SKM-1 treated with dmso at 0.1 percent for 144 hours (cell line): ENCODE results near the gene COL21A1.
"Not testable (repeated sequence)": the region's sequence is repeated elsewhere in the genome, so short reads cannot be mapped to it uniquely, and the experiment has no call there.

Experiments used
- DNase-seq: peaks from one replicate; lab custom pipeline; 2025; ENCODE audit not compliant: unreplicated experiment; lab: John Stamatoyannopoulos, UW

COL21A1 gene

DNA sequence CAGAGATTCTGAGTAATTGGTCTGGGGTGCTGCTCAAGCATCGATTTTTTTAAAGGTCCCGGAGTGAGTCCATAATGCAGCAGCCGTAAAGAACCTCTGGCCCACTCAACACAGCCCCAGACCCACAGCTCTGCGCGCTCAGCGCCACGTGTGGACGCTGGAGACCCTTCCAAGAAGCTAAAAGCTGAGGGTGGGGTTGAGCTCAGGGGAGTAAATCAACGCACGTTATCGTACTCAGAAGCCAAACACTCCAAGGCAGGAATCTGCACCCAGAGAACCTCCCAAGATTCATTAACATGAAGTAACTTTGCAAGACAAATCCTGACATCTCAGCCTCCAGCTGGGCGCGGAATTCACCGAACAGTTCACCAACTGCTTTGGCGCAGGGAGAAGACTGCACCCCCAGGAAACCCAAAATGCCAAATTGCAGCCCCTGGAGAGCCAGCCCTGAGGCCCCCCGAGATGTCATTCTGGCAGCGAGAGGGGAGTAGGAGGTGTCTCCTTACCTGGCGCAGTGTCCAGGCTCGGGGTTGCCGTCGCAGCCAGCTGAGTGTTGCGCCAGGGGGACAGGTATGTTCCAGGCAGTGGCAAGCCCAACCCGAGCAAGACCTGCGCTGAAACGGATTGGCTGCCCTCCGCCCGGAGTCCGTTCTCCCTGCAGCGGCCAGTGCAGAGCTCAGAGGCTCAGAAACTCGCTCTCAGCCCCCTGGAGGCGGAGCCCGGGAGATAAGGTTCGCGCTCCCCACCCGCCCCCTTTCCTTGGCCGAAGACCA is at the start of gene COL21A1:
COL21A1 (minus strand) TSS at position 700 of the 773 bp plus-strand sequence. CDS start 64,962 bp downstream, outside the sequence.
- no peak for DNase-seq

DNA sequence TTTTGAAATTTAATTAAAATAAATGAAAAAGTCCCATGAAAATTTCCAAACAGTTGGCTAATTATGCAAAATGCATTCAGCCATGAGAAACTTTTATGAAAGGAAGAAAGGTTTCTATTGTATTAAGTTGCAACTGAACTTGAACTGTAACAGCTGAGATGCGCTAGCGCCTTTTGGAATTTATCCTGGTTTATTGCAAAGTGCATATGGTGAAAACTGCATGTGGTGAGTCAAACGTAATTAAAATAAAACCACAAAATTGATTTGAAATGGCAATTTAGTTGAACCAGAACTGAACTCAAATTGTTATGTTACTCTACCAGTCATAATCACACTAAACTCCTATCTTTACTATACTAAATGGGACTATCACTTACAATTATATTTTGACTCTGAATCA is 46.4 kb upstream of the COL21A1 start:
- DNase-seq, result no peak

DNA sequence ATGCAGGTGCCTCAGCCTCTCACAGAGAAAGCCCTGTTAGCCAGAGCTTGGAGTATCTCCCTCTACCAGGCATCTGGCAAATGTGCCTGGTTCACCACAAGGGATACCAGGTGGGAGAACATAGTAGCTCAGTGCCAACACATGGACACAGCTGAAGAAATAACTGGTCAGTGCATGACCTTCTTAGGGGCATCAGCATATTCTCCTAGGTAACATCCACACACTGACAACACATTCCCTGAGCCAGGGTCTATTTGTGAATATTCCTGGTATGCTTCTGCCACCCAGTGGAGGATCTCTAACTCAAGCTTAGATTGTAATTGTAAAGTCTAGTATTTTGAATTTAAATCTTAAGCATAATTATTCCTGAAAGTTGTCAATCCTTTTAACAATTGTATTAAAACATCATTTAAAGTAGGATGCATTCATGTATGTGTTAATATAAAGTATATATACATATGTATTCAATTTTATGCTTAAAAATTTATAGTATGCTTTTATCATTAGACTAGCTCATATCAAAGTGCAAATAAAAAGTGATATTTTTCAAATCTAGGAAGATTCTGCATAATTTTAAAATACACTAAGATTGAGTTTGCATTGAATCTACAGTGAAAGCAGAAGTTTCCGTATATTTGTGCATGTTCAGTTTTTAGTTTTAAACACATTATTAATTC is 45.3 kb upstream of the COL21A1 start:
- peak; percentile 68 for DNase-seq

DNA sequence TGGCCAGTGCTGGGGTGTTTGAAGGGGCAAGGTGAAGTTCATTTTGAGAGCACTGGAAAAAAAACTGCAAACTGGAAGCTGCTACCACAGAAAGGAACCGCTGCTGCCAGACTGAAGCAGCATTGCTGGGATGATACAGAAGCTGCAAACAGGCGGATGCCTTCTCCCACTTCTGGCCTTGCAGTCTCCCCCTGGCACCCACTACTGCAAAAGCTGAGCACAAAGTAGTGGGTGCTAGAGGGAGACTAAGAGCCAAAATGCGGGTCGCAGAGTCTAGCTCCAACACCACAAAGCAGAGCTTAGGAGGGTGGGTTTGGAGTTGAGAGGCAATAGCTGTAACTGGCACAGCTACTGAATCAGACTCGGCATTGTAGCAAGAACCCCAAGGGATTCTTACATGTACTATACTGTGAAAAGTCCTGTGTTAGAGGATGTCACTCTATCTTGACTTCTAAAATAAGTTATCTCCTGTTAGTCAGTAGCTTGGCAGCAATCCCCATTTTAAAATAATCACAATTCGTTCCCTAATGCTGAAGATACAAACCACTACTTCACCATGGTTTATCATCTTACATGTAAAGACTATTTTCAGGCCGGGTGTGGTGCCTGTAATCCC is 44.0 kb upstream of the COL21A1 start:
- DNase-seq, result no peak

DNA sequence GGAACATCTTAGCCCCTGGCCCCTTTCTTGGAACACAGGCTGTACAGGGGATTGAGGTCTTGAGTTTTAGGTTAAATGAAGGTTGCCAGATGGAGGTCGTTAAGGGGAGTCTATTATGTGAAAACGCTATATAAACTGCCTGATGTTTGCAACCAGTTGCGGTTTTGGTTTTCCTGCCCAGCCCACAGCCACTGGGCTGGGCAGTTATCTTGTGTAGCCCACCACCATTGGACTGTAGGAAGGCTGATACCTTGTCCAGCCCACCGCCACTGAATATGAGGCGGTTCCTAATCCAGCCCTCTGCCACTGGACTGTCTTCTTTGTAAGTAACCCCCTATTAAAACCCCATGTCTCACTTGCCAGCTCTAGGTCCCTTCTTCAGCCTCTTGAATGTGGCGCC is 42.3 kb upstream of the COL21A1 start:
- no peak for DNase-seq

DNA sequence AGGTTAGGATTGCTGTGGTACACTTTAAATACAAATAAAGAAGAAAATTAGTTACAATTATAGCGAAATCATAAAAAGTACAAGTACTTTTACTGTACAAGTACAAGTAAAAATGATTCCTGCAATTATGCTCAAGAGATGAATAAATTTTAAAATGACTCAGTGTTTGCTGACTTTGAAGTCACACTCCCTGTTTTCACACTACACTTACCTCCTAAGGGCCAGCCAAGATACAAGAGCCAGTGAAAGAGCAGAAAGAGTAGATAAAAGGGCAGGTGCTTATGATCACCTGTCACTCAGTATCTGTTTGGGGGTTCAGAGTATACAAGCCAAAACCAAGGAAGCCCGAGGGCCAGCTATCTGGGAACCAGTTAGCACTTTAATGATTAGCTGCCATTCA is 41.0 kb upstream of the COL21A1 start:
- DNase-seq, result no peak

DNA sequence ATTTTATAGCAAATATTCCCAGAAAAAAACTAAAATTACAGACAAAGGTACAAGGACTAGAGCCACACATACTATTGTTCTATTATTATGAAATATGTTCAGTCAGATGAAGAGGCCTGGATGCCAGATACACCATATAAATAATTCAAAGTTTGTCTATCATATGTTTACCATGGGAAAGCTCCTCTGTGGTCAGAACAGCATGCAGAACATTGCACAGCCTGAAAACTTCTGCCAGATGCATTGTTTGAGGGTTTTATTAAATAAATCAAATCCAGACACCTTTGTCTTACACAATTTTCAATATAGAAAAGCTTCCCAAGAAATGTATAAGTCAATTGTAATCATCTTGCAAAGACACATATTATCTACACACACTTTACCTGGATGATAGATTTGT is 35.0 kb upstream of the COL21A1 start:
- no peak for DNase-seq

DNA sequence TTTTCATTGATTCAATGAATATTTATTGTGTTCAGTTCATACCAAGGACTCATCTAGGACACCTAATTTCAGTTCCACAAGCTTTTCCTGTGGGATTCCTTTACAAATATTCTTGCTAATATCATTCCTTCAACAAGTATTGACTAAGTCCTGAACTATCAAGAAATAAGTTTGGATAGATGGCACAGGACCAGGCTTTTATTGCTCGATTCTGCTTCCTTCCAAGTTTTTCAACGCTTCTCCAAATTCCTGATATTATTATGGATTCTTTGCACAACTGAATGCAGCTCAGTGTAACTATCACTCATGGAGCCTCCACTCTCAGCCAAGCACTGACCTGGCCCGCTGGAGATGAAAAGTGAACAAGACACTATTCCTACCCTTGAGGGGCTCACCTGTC is 32.7 kb upstream of the COL21A1 start:
- DNase-seq, result no peak

DNA sequence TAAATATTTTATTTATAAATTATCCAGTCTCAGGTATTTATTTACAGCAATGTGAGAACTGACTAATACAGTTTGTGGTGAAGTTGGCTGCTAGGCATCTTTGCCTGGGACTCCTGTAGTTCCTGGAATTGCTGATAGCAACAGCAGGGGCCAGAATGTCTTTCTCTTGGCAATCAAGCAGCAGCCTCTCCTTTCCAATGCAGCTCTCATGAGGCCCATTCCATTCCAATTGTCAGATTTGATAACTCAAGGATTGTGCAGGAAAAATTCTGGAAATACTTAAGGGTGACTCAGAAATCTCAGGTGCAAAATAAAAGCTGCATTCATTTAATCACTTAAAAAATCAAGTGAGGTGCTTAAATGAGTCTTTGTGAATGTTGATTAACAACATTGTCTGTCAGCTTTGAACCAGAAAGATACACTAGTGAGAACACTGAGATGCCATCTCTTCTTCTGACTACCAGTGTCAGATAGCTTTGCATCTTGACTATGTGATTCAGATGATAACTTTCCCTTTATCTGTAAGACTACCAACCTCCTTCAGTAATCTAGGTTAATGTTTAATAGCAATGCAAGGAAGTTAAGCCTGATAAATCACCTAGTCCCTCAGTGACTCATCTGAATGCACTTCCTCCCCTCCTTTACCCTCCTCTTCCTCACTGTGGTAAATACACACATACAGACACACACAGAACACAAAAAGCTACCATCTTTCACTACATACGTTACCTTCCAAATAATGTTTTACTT is 32.1 kb upstream of the COL21A1 start:
- no peak for DNase-seq

DNA sequence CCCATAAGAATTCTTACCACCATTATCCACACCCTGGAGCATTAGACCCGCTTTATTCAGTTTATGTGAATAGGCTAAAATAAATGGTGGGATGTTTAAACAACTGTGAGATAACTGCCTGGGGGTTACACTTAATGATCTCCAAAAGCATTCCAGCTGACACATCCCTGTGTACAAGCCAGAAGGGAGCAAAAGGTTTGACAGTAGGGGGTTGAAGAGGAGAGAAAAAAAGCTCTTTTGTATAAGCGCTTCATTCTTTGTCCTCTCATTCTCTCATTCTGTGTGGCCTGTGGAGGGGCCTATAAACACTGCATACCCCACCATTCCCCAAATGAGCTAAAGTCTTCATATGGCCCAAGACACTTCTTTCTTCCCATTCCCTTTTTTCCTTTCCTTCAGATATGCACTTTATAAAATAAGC is 30.8 kb upstream of the COL21A1 start:
- DNase-seq, result no peak

DNA sequence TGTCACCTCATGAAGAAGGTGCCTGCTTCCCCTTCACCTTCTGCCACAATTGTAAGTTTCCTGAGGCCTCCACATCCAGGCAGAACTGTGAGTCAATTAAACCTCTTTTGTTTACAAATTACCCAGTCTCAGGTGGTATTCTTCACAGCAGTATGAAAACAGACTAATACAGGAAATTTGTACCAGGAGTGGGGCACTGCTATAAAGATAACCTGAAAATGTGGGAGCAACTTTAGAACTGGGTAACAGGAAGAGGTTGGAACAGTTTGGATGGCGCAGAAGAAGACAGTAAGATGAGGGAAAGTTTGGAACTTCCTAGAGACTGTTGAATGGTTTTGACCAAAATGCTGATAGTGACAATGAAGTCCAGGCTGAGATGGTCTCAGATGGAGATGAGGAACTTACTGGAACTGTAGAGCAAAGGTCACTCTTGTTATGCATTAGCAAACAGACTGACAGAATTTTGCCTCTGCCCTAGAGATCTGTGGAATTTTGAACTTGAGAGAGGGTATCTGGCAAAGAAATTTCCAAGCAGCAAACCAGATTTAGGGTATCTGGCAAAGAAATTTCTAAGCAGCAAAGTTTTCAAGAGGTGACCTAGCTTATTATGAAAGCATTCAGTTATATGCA is 23.5 kb upstream of the COL21A1 start:
- no peak for DNase-seq

DNA sequence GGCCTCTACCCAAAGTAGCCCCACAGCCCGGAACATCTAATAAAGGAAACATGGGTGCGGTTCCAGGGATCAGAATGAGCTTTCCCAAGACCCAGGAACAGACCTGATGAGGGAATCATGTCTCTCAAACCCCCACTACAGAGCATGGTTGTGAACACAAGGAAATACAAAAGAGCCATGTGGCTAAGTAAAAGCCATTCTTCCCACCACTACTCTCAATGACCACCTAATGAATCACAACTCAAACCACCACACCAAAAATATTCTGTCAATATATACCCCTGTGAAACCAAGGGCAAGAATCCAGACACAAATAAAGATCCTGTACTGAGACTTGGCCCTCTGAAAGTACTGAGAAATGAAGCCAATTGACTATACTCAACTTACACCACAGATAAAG is 20.9 kb upstream of the COL21A1 start:
- no peak for DNase-seq

DNA sequence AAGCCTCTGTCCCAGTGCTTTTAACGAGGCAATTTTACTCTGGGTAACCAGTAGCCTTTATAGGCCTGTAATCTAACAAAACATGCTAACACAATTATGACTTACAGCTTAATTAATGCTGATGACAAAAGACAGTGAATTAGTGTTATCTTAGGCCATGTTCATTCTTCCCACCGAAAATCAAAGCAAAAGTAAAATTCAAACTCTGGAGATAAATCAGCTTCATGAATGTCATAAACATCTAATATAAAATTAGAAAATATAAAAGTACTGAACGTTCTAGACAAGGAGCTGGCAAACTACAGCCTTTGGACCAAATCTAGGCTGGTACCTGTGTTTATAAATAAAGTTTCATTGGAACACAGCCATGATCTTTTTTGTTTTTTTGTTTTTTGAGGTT is 18.6 kb upstream of the COL21A1 start:
- no peak for DNase-seq

DNA sequence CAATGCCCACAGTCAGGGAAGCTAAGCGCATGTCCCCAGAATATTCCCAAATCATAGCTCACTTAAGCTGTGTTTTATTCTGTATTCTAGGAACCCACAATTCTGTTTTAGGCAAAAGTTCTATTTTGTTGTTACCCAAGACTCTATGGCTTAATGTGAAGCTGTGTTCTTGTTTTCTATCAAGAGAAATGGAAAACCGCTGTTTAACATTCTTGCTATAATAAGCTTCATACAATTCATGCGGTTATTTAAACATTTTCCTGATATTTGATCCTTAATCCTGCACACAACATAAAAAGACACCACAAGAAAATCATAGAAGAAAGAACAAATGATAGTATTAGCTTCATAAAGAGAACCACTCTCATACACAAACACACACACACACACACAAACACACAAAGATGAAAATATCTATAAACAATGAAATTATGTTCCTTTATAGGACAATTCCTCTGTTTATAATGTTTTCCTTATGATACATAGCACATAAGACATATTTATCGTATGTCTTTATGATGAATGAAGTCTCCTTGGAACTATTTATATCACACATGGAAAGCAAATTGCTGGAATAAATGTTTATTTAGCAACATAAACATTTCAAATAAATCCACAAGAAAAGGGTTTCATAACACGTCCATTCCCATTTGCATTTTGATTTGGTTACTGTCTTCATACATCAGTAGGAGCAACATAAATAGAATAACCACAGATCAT is 16.4 kb upstream of the COL21A1 start:
- DNase-seq, result no peak

DNA sequence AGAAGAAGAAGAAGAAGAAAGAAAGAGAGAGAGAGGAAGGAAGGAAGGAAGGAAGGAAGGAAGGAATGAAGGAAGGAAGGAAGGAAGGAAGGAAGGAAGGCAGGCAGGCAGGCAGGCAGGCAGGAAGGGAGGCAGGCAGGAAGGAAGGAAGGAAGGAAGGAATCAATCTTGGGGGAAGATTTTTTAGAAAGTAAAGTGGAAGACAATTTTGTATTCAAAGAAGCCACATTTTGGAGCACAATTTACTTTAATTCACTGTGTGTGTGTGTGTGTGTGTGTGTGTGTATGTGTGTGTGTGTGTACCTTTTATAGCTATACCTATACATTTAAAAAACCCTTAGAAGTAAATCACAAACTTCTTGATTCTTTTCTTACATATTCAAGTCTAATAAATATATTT is 13.2 kb upstream of the COL21A1 start:
- DNase-seq, result not testable (repeated sequence)

DNA sequence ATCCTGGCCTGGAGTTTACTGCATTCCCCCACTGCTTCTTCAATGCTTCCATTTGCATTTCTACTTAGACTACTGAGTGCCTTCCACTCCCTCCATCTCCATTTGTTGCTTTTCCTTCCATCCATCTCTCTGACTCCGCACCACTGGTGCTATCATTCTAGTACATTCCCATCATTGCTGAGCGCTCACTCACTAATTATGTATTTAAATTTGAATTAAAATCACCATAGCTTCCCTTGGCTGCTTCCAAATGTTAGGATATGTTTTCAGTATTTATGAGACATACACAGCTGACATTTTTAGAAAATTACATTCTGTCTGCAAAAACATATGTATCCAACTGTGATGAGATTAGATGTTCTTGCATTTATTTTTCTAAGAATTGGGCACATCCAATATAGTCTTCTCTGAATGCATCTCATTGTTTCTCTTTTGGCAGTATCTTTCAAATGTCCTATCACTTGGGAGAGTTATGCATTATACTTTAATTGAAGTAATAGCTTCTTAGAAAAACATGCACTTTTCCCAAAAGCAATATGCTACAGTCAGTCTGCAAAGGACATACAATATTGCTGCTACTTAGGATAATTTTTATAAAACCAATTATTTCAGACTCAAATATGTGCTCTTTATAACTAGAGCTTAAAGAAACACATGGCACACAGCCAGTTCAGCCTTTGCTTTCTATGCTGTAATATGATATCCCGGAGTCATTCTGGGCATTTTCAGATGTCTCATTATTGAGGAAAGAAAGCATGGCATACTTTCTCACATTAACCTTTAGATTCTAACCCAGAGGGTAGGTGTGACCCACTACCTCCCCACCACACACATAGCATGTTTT is 12.1 kb upstream of the COL21A1 start:
- DNase-seq, result no peak

DNA sequence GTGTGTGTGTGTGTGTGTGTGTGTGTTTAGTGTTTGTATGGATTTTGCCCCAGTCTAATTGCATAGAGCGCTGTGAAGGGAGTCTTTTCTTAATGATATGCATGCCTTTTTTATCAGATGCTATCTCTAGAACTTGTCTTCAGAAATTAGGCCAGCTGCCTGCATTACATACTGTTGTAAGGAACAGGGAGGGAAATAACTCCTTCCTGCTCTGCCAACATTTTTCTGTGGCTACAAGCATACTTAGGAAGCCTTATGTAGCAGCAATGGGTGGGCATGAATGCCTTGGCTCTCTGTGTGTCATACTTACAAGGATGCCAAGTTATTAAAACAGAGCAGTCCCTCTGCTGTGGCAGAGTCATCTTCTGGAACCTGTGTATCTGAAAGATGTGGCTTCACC is 8.0 kb upstream of the COL21A1 start:
- DNase-seq, result no peak

DNA sequence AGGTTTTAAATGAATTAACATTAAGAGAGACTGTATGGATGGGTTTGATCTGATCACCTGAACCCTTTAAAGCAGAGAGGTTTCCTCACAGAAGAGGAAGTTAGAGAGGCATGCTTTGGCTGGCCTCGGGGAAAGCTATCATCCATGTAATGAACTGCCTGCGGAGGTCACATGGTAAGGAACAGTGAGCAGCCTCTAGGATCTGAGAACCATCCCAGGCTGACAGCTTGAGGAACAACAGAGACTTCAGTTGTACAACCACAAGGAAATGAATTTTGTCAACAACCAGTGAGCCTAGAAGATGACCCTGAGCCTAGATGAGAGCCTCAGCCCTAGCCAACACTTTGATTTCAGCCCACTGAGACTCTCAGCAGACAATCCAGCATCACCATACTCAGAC is 2.9 kb upstream of the COL21A1 start:
- peak; percentile 46 for DNase-seq

DNA sequence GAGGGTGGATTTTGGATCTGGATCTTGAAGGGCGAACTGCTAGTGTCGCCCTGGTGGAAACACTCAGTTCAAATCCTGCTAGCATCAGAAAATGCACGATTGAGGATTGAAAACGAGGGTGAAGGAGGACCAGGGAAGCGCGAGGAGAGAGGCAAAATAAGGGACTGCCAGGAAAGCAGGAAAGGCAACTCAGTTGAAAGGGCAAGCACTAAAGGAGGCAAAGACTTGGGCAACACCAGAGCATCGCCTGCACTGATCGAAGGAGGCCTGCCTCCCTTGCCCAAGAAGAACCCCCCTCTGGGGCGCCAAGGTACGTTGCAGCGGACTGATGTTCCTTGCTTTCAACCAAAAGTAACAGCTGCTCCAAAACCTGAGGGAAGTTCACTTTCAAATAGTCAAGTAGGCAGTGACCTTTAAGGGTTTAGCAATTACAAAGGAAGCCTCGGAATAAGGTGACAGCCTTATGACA is 308 bp upstream of the COL21A1 start:
- no peak for DNase-seq

DNA sequence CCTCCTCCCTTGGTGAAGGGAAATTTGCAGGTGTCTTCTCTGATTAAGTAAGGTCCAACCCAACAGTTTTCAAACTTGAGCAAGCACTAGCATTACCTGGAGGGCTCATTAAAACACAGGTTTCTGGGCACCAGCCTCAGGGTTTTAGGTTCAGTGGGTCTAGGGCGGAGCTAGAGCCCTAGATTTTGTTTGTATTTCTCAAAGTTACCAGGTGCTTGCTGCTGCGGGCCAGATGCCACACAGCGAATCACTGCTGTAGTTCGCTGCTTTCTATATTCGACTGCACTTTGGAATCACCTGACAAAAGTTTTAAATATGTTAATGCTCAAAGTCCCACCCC is 869 bp downstream of the COL21A1 start:
- no peak for DNase-seq
